Kidney (tissue), 14 donors: ENCODE measurements around the gene FBN2. TPM values are rescaled to one million over a fixed set of nuclear protein-coding genes. Genes with fewer than 3 reads are reported as not detected.

ENCODE experiments used
- DNase-seq, 5 donors: peaks; one replicate each; pipeline ENCODE4 v3.0.0-alpha.2; 2013 to 2020
- FAIRE-seq: peaks from 2 replicates; lab custom pipeline; 2012; peaks lifted over from hg19 to GRCh38; lab: Jason Lieb, UNC
- H3K27ac ChIP-seq, 2 donors: one replicate each; pipeline ENCODE4 v1.7.0; 2013; ENCODE audit warnings: low read depth in 2 of 2, low read length in 2 of 2, inconsistent platforms in 1 of 2
- H3K27me3 ChIP-seq: one replicate; pipeline ENCODE4 v1.7.1; 2013; ENCODE audit warnings: low read length, inconsistent platforms; ENCODE audit not compliant: control insufficient read depth, insufficient read depth
- H3K36me3 ChIP-seq, 3 donors: one replicate each; pipeline versions ENCODE4 v1.7.0 to v1.7.1; 2013; ENCODE audit warnings: low read length in 3 of 3, control low read depth in 1 of 3, inconsistent platforms in 1 of 3; ENCODE audit not compliant: insufficient read depth in 3 of 3, control insufficient read depth in 2 of 3
- H3K4me1 ChIP-seq, 3 donors: one replicate each; pipeline versions ENCODE4 v1.7.0 to v1.7.1; 2013; ENCODE audit warnings: low read length in 3 of 3, inconsistent platforms in 1 of 3, low read depth in 1 of 3; ENCODE audit not compliant: control insufficient read depth in 2 of 3, insufficient read depth in 2 of 3
- H3K4me3 ChIP-seq, 3 donors: one replicate each; pipeline versions ENCODE4 v1.7.0 to v1.8.1; 2013; ENCODE audit warnings: low read length in 3 of 3, control low read depth in 1 of 3, inconsistent platforms in 1 of 3
- H3K9ac ChIP-seq, 3 donors: one replicate each; pipeline versions ENCODE4 v1.7.0 to v1.7.1; 2013; ENCODE audit warnings: low read length in 3 of 3, control low read depth in 1 of 3, inconsistent platforms in 1 of 3
- H3K9me3 ChIP-seq, 3 donors: one replicate each; pipeline versions ENCODE4 v1.7.0 to v1.7.1; 2013; ENCODE audit warnings: low read length in 3 of 3, control low read depth in 1 of 3, inconsistent platforms in 1 of 3; ENCODE audit not compliant: control insufficient read depth in 2 of 3, insufficient read depth in 1 of 3
- intact Hi-C: fragments of 100-400 bp; cut with DNase I; formaldehyde crosslinking; loops from one replicate; pipeline ENCODE4 v1.11.1; 2022
- polyA plus RNA-seq: library from polyadenylated mRNA; stranded (reverse); fragments of 350-450 nt; fragmentation: Illumina TruSeq; extraction: RNeasy Lipid Tissue Mini Kit (QIAGEN cat#74804); gene quantifications from one replicate; pipeline ENCODE4 v1.2.3, GENCODE V29; 2014; ENCODE audit warnings: low read depth, low replicate concordance; ENCODE audit not compliant: insufficient read depth
- total RNA-seq: library from RNA; stranded (reverse); fragmentation: NEBNext Ultra II Directional; extraction: Animal tissue kit (Norgen Biotek cat#: 25700); gene quantifications from one replicate; pipeline ENCODE4 v1.2.1, GENCODE V29; 2021
- TF ChIP-seq, protein P1 (sequence below): IDR thresholded peaks from 3 replicates; pipeline ENCODE4 v1.5.1; 2012; ENCODE audit warnings: mild to moderate bottlenecking, moderate library complexity, borderline replicate concordance; ENCODE audit not compliant: insufficient read depth; ENCODE audit errors: extremely low read depth
- donor health status: control.
- donor health status: control.
- donor health status: control.
- donor health status: control.
- donor health status: control.
- donor health status: DM: yes; HTN: yes; CAD: no.
- donor health status: Normal renal cell carcinoma (clear cell type).

The FBN2 gene
- total and polyA plus RNA-seq, 2 donors from 2014 or later: 0.11 to 1.0 TPM

DNA sequence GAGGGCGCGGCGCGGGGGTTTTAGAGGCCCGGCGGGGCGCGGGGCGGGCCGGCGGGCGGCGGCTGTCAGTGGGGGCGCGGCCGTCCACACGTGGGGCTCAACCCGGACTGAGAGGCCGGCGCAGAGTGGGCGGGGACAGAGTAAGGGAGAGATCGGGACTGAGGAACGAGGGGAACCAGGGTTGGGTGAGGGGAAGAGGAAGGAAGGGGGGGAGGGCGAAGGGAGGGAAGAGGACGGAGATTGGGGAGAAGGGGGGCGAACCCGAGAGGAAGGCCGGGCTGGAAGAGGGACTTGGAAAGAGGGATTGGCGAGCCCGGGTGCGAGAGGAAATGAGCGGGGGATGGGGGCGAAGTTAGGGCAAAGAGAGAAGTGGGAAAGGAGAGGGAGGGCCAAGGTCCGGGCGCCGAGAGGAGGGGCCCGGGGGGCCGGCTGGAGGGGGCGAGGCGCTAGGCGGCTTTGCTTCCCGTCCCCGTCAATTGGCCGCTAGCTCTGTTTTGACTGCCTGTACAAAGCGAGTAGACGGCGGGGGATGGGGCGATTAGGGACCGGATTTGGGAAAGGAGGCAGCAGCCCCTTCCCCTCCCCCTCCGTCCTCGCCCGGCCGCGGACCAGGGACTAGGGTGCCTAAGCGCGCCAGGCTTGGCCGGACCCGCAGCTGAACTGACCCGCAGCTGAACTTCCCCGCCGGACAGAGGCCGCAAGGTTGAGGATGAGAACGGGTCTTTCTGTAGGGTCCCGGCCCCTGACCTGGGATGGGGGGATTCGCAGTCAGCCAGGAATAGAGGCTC lies 399 bp upstream of the FBN2 start:
- Histone ChIP-seq H3K9me3 (no peaks in the 10 kb centered on the region), H3K27ac (no peak overlapping the region), H3K36me3 (no peaks in the 10 kb centered on the region), H3K27me3 (no peaks in the 10 kb centered on the region), H3K4me1 (no peaks in the 10 kb centered on the region), H3K4me3 (peak overlapping the region in 2 of 3 donors; percentile 43 to 60), H3K9ac (peak overlapping the region in 1 of 3 donors; percentile 31)
- FAIRE-seq (no peak), DNase-seq (peak; percentile 74 to 97 (median 91))
- intact Hi-C loops: no loop called here
- TF ChIP-seq, protein P1, sequence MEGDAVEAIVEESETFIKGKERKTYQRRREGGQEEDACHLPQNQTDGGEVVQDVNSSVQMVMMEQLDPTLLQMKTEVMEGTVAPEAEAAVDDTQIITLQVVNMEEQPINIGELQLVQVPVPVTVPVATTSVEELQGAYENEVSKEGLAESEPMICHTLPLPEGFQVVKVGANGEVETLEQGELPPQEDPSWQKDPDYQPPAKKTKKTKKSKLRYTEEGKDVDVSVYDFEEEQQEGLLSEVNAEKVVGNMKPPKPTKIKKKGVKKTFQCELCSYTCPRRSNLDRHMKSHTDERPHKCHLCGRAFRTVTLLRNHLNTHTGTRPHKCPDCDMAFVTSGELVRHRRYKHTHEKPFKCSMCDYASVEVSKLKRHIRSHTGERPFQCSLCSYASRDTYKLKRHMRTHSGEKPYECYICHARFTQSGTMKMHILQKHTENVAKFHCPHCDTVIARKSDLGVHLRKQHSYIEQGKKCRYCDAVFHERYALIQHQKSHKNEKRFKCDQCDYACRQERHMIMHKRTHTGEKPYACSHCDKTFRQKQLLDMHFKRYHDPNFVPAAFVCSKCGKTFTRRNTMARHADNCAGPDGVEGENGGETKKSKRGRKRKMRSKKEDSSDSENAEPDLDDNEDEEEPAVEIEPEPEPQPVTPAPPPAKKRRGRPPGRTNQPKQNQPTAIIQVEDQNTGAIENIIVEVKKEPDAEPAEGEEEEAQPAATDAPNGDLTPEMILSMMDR: no peak

DNA sequence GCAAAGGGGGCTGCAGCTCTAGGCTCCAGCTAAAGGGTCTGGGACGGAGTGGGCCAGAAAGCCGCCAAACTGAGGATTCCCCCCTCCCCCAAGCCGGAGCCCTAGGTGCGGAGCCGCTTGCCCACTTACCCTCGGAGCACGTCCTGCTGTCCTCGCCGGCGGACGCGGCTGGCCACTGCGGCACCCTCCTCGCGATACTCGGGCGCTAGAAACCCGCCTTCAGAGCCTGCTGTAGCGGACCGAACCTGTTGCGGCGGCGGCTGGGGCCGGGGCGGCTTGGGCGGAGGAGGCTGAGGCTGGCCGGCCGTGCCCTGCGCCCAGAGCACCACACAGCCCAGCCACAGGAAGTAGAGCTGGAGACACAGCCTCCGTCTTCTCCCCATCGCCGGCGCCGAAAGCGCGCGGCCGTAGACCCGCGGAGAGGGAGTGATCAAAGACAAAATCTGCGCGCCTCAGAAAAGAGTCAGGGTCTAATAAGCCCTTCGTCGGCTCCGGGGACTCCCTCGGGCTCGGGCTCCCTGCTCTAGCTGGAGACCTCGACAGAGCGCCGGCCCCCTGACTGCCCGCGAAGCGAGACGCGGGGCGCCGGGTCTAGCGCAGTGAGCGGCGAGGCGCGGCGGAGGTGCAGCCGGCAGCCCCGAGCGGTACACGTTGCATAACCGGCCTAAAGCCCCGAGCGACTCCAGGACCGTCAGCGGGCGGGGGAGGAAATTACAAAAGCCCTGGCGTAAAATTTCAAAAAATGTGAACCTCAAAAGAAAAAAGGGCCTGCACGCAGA lies 635 bp downstream of the FBN2 start:
- peak overlapping the region in 2 of 3 donors; percentile 43 to 56 for H3K4me3 ChIP-seq
- no peak for FAIRE-seq
- H3K36me3 ChIP-seq: no peaks in the 10 kb centered on the region
- H3K4me1 ChIP-seq: no peaks in the 10 kb centered on the region
- no peak overlapping the region for H3K27ac ChIP-seq
- TF ChIP-seq, protein P1: no peak
- no peaks in the 10 kb centered on the region for H3K9me3 ChIP-seq
- DNase-seq: peak; percentile 61 to 76 (median 71)
- intact Hi-C loops: no loop called here
- no peaks in the 10 kb centered on the region for H3K27me3 ChIP-seq
- H3K9ac ChIP-seq: peak overlapping the region in 1 of 3 donors; percentile 19

DNA sequence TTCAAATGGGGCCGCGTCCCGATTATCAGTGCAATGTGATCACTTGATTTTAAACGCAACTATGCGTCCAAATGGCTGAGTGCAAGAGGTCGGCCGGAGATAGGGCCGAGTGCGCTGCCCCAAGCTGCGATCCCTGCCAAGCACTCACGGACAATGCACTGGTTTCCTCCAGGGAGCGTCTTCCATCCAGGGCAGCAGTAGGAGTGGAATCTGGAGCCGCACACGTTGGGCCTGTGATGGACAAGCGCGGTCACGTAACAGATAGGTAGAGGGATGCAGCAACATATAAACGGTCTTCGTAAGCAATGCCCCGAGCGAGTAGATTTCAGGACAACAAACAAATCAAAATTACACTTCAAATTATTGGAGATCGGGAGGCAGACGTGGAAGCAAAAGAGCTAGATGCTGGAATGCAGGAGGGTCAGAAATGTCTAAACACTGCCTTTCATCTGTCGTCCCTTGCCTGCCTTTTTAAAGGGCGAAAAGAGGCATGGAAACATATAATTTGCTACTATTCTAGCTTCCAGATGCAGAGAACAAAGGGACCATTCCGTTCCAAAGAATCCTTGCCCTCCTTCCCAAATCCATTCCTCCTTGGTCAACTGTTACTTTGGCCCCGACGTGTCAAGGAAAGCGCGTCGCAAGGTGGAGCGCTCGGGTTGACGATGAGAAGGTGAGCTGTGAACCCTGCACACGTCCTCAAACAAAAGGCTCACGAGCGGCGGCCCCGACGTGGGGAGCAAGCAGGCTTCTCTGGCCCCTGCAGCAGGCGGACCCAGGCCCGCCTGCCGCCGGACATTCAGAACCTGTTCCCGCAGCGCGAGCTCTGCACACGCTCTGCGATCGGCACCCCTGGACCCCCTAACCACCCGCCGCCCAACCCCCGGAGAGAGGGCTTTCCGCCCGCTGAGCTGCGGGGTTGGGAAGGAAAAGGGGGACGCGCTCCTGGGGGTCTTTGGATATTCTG lies 1.5 kb downstream of the FBN2 start:
- no peaks in the 10 kb centered on the region for H3K4me1 ChIP-seq
- TF ChIP-seq, protein P1: no peak
- H3K27ac ChIP-seq: no peak overlapping the region
- no peaks in the 10 kb centered on the region for H3K36me3 ChIP-seq
- peak overlapping the region in 1 of 3 donors; percentile 73 for H3K9ac ChIP-seq
- peak overlapping the region in 2 of 3 donors; percentile 43 to 70 for H3K4me3 ChIP-seq
- DNase-seq (peak; percentile 50 to 81 (median 70)), FAIRE-seq (no peak)
- intact Hi-C loops: no loop called here
- H3K27me3 ChIP-seq: no peaks in the 10 kb centered on the region
- no peaks in the 10 kb centered on the region for H3K9me3 ChIP-seq
